ENCODE results near the gene COLEC11. TPM values are rescaled to one million over a fixed set of nuclear protein-coding genes. Genes with fewer than 3 reads are reported as not detected.

Gene COLEC11
- total and polyA plus RNA-seq, 9 of the 15 experiments (the other 6 are each of a cell fraction or from before 2014, with no cell fraction given): 0.32 to 4.3 (median 1.8) TPM

GRCh38 chr2:3677436-3677835 is 82.5 kb downstream of the COLEC11 start:
- FAIRE-seq: no peak
- no TSS peak for BruUV-seq (replicated peaks)
- Histone ChIP-seq H3K9me1 (ENCODE audit: control insufficient read depth, insufficient read depth, low read length) (no peaks in the 10 kb centered on the region), H3K4me2 (ENCODE audit: insufficient read depth, low read length) (no peak overlapping the region), H4K20me1 (replicated peaks; ENCODE audit: control insufficient read depth, insufficient read depth, low read length) (no peaks in the 10 kb centered on the region), H3K79me2 (ENCODE audit: control insufficient read depth, insufficient read depth, low read length) (no peaks in the 10 kb centered on the region), H2AFZ (ENCODE audit: low read depth, low read length) (no peak overlapping the region), H3K9me3 (replicated peaks; ENCODE audit: control insufficient read depth, insufficient read depth, low read depth, low read length) (no peaks in the 10 kb centered on the region), H3K9ac (ENCODE audit: insufficient read depth in 1 of 2, low read depth in 2 of 2, low read length in 2 of 2) (no peak overlapping the region), H3K36me3 (ENCODE audit: control insufficient read depth, insufficient read depth, low read length) (no peaks in the 10 kb centered on the region), H3K4me1 (replicated peaks in 1 of 2; ENCODE audit: control insufficient read depth in 2 of 2, insufficient read depth in 2 of 2, low read length in 2 of 2) (no peaks in the 10 kb centered on the region), H3K27me3 (ENCODE audit: control insufficient read depth in 2 of 2, insufficient read depth in 2 of 2, low read length in 2 of 2) (peaks cover 19 to 61% of the 10 kb centered on the region in 2 experiments; a peak in 4 of 5 replicates), H3K4me3 (no peak overlapping the region), H3K27ac (ENCODE audit: extremely low read depth, low read depth, low read length) (no peak overlapping the region)
- POLR2A ChIA-PET: interaction anchor here (0.7 kb wide), 1 partner anchor 25 kb away, joined by 3 read pairs; no protein-coding TSS in a partner anchor
- CTCF ChIA-PET (ENCODE audit: low intra/inter-chr PET ratio): no interaction called here
- in situ Hi-C loops (cut with MboI) (no loop called here), intact Hi-C loops (cut with micrococcal nuclease) (no loop called here)
- TF ChIP-seq HNRNPUL1 (IDR thresholded peaks at IDR 0.05; ENCODE audit: low read length): no peak
- TF ChIP-seq ZNF695 (CRISPR knock-in tag; IDR thresholded peaks at IDR 0.05): no peak
- TF ChIP-seq, protein P1, sequence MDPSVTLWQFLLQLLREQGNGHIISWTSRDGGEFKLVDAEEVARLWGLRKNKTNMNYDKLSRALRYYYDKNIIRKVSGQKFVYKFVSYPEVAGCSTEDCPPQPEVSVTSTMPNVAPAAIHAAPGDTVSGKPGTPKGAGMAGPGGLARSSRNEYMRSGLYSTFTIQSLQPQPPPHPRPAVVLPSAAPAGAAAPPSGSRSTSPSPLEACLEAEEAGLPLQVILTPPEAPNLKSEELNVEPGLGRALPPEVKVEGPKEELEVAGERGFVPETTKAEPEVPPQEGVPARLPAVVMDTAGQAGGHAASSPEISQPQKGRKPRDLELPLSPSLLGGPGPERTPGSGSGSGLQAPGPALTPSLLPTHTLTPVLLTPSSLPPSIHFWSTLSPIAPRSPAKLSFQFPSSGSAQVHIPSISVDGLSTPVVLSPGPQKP (CRISPR knock-in tag; IDR thresholded peaks at IDR 0.05): no peak
- TF ChIP-seq PCBP1 (IDR thresholded peaks at IDR 0.05; ENCODE audit: low read depth, low read length, poor library complexity, severe bottlenecking): no peak
- no peak for TF ChIP-seq MCM5 (IDR thresholded peaks at IDR 0.05; ENCODE audit: low read depth)
- TF ChIP-seq ZNF253 (CRISPR knock-in tag; conservative IDR thresholded peaks at IDR 0.05): no peak
- TF ChIP-seq JUND (IDR thresholded peaks at IDR 0.05; ENCODE audit: borderline replicate concordance, low read depth, low read length): no peak
- no peak for TF ChIP-seq JUND (tag; IDR thresholded peaks at IDR 0.05; ENCODE audit: borderline replicate concordance, low read depth, low read length)
- TF ChIP-seq FUS (optimal IDR thresholded peaks at IDR 0.05; ENCODE audit: low read depth, low read length): no peak
- TF ChIP-seq GTF2E2 (tag; IDR thresholded peaks at IDR 0.05): no peak
- no peak for TF ChIP-seq ZNF175 (CRISPR knock-in tag; IDR thresholded peaks at IDR 0.05; ENCODE audit: low read depth)
- no peak for ATAC-seq
- WGBS (ENCODE audit: insufficient coverage, low coverage, missing lambda C conversion rate): 1% methylated on average over 9 of the region's 9 CpGs
- DNase-seq (ENCODE audit: extremely low read depth in 1 of 4, low spot score in 3 of 4): no peak
